PC-9 (cell line): Measurements from ENCODE around the gene DNM3. TPM values are rescaled to one million over a fixed set of nuclear protein-coding genes. Genes with fewer than 3 reads are reported as not detected.

Experiments used
- BruUV-seq: library from RNA; stranded (reverse); fragments of 400-500 nt; replicated peaks from 2 replicates; lab custom pipeline; 2021; lab: Mats Ljungman, UMichigan
- CTCF ChIA-PET: fragments of 300-600 bp; sonication (Branson Sonifier 250); formaldehyde crosslinking; loops from one replicate; lab custom pipeline; 2022; ENCODE audit warnings: antibody characterized with exemption; lab: Charles Lee
- POLR2A ChIA-PET: fragments of 300-600 bp; sonication (Branson Sonifier 250); formaldehyde crosslinking; loops from one replicate; lab custom pipeline; 2022; ENCODE audit warnings: antibody characterized with exemption; ENCODE audit not compliant: unreplicated experiment; lab: Charles Lee
- DNase-seq, 2 experiments: peaks; one replicate each; pipeline versions ENCODE4 v3.0.0 to v3.0.0-alpha.2; 2015 to 2022; ENCODE audit warnings: mixed read lengths in 1 of 2
- H2AFZ ChIP-seq: fragments of 200-600 bp; sonication (generic); 2 replicates; pipeline ENCODE4 v1.8.1; 2017; ENCODE audit warnings: antibody characterized with exemption
- H3F3A ChIP-seq: fragments of 200-600 bp; sonication (generic); 2 replicates; pipeline ENCODE4 v1.8.1; 2017; ENCODE audit warnings: antibody characterized with exemption, mild to moderate bottlenecking, low read depth; ENCODE audit not compliant: insufficient read depth
- H3K27ac ChIP-seq: fragments of 200-600 bp; sonication (generic); 2 replicates; pipeline ENCODE4 v1.6.1; 2016; ENCODE audit warnings: mixed run types
- H3K27me3 ChIP-seq: fragments of 200-600 bp; sonication (generic); 2 replicates; pipeline ENCODE4 v1.6.1; 2016; ENCODE audit warnings: low read depth, mixed run types; ENCODE audit not compliant: insufficient read depth
- H3K36me3 ChIP-seq: fragments of 200-600 bp; sonication (generic); 2 replicates; pipeline ENCODE4 v1.6.1; 2016; ENCODE audit warnings: low read depth, mixed run types
- H3K4me1 ChIP-seq: fragments of 200-600 bp; sonication (generic); replicated peaks from 2 replicates; pipeline ENCODE4 v1.6.1; 2016; ENCODE audit warnings: mixed run types; ENCODE audit not compliant: insufficient read depth
- H3K4me2 ChIP-seq: fragments of 200-600 bp; sonication (generic); 2 replicates; pipeline ENCODE4 v1.6.1; 2017; ENCODE audit warnings: mixed run types
- H3K4me3 ChIP-seq: fragments of 200-600 bp; sonication (generic); 2 replicates; pipeline ENCODE4 v1.6.1; 2016; ENCODE audit warnings: mixed run types
- H3K79me2 ChIP-seq: fragments of 200-600 bp; sonication (generic); 2 replicates; pipeline ENCODE4 v1.6.1; 2017; ENCODE audit warnings: low read depth, mixed run types
- H3K9me2 ChIP-seq: fragments of 200-600 bp; sonication (generic); 2 replicates; pipeline ENCODE4 v1.8.1; 2017; ENCODE audit warnings: mild to moderate bottlenecking; ENCODE audit not compliant: insufficient read depth
- H3K9me3 ChIP-seq: fragments of 200-600 bp; sonication (generic); 2 replicates; pipeline ENCODE4 v1.8.1; 2016; ENCODE audit warnings: low read depth; ENCODE audit not compliant: insufficient read depth
- H4K20me1 ChIP-seq: fragments of 200-600 bp; sonication (generic); 2 replicates; pipeline ENCODE4 v1.8.1; 2017; ENCODE audit not compliant: insufficient read depth
- EZH2 ChIP-seq: fragments of 200-600 bp; sonication (generic); IDR thresholded peaks from 2 replicates; pipeline ENCODE4 v1.8.0; 2017; ENCODE audit warnings: antibody characterized with exemption, low read depth
- intact Hi-C: fragments of 100-400 bp; cut with micrococcal nuclease; formaldehyde crosslinking; loops from one replicate; pipeline ENCODE4 v1.10.0; 2022; ENCODE audit not compliant: unreplicated experiment
- total RNA-seq: library from RNA; stranded (reverse); gene quantifications from 2 replicates; pipeline ENCODE4 v1.2.3, GENCODE V29; 2021
- TF ChIP-seq, protein P1 (sequence below): fragments of 200-600 bp; sonication (generic); conservative IDR thresholded peaks from 2 replicates; pipeline ENCODE4 v1.6.1; 2017; ENCODE audit warnings: mixed run types, antibody characterized with exemption, mild to moderate bottlenecking, moderate library complexity

DNM3 gene
- total RNA-seq, 1 experiment from 2014 or later: 1.7 TPM

DNA sequence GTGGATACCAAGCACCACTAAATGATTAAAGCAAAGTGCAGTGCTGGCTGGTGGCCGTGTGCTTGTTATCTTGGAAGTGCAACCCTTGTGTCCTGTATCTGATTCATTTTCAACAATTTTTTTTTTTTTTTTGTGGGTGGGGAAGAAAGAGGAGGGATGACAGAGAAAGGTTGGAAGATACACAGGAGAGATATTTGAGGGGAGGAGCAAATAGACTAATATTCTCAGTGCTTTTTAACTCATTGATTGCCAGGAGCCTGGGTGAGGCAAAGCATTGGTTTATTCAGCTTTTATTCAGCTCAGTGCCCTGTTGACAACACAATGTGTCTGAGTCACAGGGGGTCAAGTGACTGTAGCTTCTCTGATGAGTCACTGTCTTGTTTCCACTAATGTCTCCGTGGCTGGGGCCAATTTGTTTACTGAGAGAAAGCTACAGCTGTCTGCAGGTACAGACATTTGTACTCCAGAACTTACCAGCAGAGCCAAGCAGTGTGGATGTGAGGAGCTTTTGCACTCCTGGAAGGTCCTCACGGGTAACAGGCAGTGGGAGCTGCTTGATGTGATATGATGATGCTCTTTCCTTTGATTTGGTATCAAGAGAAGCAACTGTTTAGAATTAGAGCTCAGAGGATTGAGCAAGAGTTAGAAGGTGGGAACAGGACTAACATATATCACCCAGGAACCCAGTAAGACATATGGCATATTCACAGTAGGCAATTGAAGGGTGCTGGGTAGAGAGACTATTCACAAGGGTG is 23.6 kb upstream of the DNM3 start:
- Histone ChIP-seq H4K20me1 (no peaks in the 10 kb centered on the region), H3K27me3 (no peaks in the 10 kb centered on the region), H3K9me3 (no peaks in the 10 kb centered on the region), H3K79me2 (no peaks in the 10 kb centered on the region), H3K36me3 (no peaks in the 10 kb centered on the region), H3K27ac (0 out of 2 replicates have a peak overlapping the region, but pooled peaks have one; percentile 5), H2AFZ (no peak overlapping the region), H3K4me2 (peak overlapping the region; percentile 30), H3K4me1 (peaks cover 16% of the 10 kb centered on the region), H3F3A (0 out of 2 replicates have a peak, but pooled peaks cover 10% of the 10 kb centered on the region), H3K9me2 (no peaks in the 10 kb centered on the region), H3K4me3 (no peak overlapping the region)
- intact Hi-C loops: no loop called here
- POLR2A ChIA-PET: no interaction called here
- no TSS peak for BruUV-seq
- CTCF ChIA-PET: interaction anchor here (0.7 to 1.1 kb wide), 2 partner anchors 28 to 166 kb away, joined by 3 to 4 read pairs; no protein-coding TSS in a partner anchor
- DNase-seq: peak; percentile 42 to 70
- TF ChIP-seq, protein P1, sequence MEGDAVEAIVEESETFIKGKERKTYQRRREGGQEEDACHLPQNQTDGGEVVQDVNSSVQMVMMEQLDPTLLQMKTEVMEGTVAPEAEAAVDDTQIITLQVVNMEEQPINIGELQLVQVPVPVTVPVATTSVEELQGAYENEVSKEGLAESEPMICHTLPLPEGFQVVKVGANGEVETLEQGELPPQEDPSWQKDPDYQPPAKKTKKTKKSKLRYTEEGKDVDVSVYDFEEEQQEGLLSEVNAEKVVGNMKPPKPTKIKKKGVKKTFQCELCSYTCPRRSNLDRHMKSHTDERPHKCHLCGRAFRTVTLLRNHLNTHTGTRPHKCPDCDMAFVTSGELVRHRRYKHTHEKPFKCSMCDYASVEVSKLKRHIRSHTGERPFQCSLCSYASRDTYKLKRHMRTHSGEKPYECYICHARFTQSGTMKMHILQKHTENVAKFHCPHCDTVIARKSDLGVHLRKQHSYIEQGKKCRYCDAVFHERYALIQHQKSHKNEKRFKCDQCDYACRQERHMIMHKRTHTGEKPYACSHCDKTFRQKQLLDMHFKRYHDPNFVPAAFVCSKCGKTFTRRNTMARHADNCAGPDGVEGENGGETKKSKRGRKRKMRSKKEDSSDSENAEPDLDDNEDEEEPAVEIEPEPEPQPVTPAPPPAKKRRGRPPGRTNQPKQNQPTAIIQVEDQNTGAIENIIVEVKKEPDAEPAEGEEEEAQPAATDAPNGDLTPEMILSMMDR: no peak
- no peak for TF ChIP-seq EZH2

DNA sequence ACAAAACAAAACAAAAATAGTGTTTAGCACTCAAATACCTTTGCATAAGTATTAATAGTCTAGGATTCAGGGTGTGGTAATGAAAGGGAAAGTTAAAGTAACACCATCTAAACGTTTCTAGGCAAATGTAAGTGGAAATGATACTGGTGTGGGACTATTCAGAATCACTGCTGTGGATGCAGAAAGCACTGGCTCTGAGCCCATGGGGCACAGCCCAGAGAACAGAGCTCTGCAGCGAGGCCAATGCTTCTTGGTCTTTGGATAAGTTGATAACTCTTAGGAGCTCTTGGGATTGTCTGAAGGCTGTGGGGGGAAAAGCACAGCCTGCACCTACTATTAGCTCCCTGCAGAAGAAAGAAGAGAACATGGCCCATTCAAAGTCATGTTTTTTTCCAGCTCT is 21.4 kb upstream of the DNM3 start:
- H3K4me2 ChIP-seq: no peak overlapping the region
- BruUV-seq: no TSS peak
- TF ChIP-seq, protein P1: no peak
- no peak for TF ChIP-seq EZH2
- no peaks in the 10 kb centered on the region for H3K9me3 ChIP-seq
- H3K79me2 ChIP-seq: no peaks in the 10 kb centered on the region
- no peaks in the 10 kb centered on the region for H3K36me3 ChIP-seq
- DNase-seq: no peak
- intact Hi-C loops: no loop called here
- POLR2A ChIA-PET: no interaction called here
- H3K9me2 ChIP-seq: no peaks in the 10 kb centered on the region
- H3K4me1 ChIP-seq: peaks cover 16% of the 10 kb centered on the region
- no peak overlapping the region for H3K4me3 ChIP-seq
- 0 out of 2 replicates have a peak, but pooled peaks cover 10% of the 10 kb centered on the region for H3F3A ChIP-seq
- no peak overlapping the region for H3K27ac ChIP-seq
- CTCF ChIA-PET: no interaction called here
- no peak overlapping the region for H2AFZ ChIP-seq
- no peaks in the 10 kb centered on the region for H3K27me3 ChIP-seq
- no peaks in the 10 kb centered on the region for H4K20me1 ChIP-seq

DNA sequence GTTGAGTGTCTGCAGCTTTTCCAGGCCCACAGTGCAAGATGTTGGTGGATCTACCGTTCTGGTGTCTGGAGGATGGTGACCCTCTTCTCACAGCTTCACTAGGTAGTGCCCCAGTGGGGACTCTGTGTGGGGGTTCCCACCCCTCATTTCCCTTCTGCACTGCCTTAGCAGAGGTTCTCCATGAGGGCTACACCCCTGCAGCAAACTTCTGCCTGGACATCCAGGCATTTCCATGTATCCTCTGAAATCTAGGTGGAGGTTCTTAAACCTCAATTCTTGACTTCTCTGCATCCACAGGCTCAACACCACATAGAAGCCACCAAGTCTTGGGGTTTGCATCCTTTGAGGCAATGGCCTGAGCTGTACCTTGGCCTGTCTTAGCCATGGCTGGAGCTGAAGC is 14.3 kb upstream of the DNM3 start:
- H3K4me3 ChIP-seq: no peak overlapping the region
- no peaks in the 10 kb centered on the region for H3K4me1 ChIP-seq
- no peaks in the 10 kb centered on the region for H3K27me3 ChIP-seq
- intact Hi-C loops: no loop called here
- no peak for TF ChIP-seq EZH2
- TF ChIP-seq, protein P1: no peak
- H3K9me3 ChIP-seq: no peaks in the 10 kb centered on the region
- no TSS peak for BruUV-seq
- DNase-seq: no peak
- no peaks in the 10 kb centered on the region for H3K36me3 ChIP-seq
- ChIA-PET CTCF (no interaction called here), POLR2A (no interaction called here)
- H3K4me2 ChIP-seq: no peak overlapping the region
- no peaks in the 10 kb centered on the region for H3F3A ChIP-seq
- no peaks in the 10 kb centered on the region for H3K79me2 ChIP-seq
- no peaks in the 10 kb centered on the region for H3K9me2 ChIP-seq
- no peak overlapping the region for H2AFZ ChIP-seq
- H3K27ac ChIP-seq: no peak overlapping the region
- H4K20me1 ChIP-seq: no peaks in the 10 kb centered on the region
